ENCODE results near the gene CITED2. TPM values are rescaled to one million over a fixed set of nuclear protein-coding genes. Genes with fewer than 3 reads are reported as not detected.

Gene CITED2
- polyA plus RNA-seq, 1 of the 3 experiments (the other 2 are of a cell fraction): 173 TPM

- POLR2A ChIA-PET: no interaction called here
Measured at GRCh38 chr6:139409026-139409425, 34.6 kb upstream of the CITED2 start.

DNA sequence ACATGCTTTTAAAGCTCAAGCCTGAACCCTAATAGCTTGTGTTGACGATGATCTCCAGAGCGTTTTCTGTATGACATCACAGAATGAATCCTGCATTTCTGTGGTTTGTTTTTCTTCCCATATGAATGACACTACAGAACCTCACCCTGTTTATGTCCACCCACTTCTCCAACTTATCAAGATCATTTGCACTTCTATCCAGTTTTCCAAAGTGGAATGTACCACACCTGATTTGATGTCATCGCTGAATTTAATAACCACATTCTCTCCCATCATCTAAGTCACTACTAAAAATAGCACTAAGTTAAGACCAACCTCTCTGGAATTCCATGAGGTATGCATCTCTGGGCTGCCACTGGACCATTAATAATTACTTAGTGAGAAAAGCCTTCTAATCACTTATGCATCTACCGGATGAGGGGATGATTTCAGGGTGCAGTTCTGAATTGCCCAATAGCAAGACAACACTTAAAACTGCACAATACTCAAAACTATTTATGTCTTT, 33.3 kb upstream of the CITED2 start:
- Histone ChIP-seq H3K9me3 (no peaks in the 10 kb centered on the region), H3K79me2 (ENCODE audit: insufficient read depth) (no peaks in the 10 kb centered on the region), H3K9ac (peak overlapping the region; percentile 34; the same call in 1 of the 2 replicates), H3K36me3 (replicated peaks in 1 of 2; ENCODE audit: control insufficient read depth in 1 of 2, insufficient read depth in 2 of 2, low read length in 1 of 2) (no peaks in the 10 kb centered on the region), H3K4me2 (0 out of 2 replicates have a peak overlapping the region, but pooled peaks have one; percentile 17), H3K9me2 (no peaks in the 10 kb centered on the region), H4K20me1 (ENCODE audit: insufficient read depth) (no peaks in the 10 kb centered on the region), H3K4me3 (ENCODE audit: low read depth in 2 of 2, low read length in 1 of 2) (0 out of 4 replicates have a peak overlapping the region, but pooled peaks of 1 of the 2 experiments have one; percentile 13), H2AFZ (ENCODE audit: low read depth) (no peak overlapping the region), H3F3A (replicated peaks; ENCODE audit: insufficient read depth) (peaks cover 16% of the 10 kb centered on the region), H3K27ac (ENCODE audit: low read depth in 2 of 2, low read length in 1 of 2) (peak overlapping the region; percentile 70 to 82; a peak in 3 of 4 replicates), H3K27me3 (ENCODE audit: insufficient read depth) (no peaks in the 10 kb centered on the region), H3K4me1 (ENCODE audit: control insufficient read depth in 1 of 2, insufficient read depth in 2 of 2, low read depth in 1 of 2, low read length in 1 of 2) (0 out of 4 replicates have a peak, but pooled peaks cover 0 to 7% of the 10 kb centered on the region in 2 experiments)
- ChIA-PET CTCF (interaction anchor here (0.7 kb wide), 1 partner anchor 348 kb away, joined by 3 read pairs; no protein-coding TSS in a partner anchor), POLR2A (no interaction called here)
- DNase-seq: no peak
- TF ChIP-seq JUND (IDR thresholded peaks at IDR 0.05): peak; percentile 55
- TF ChIP-seq FOXM1 (IDR thresholded peaks at IDR 0.05; ENCODE audit: low read depth): peak; percentile 54; the same call in 1 of the 2 replicates
- peak; percentile 55 for TF ChIP-seq TCF12 (IDR thresholded peaks at IDR 0.05)
- peak; percentile 4; the same call in 1 of the 2 replicates for TF ChIP-seq FOSL2 (IDR thresholded peaks at IDR 0.05; ENCODE audit: borderline replicate concordance, low read depth)
- no peak for TF ChIP-seq GABPA (IDR thresholded peaks at IDR 0.05; ENCODE audit: low read depth)
- peak; percentile 36; the same call in 1 of the 2 replicates for TF ChIP-seq TEAD4 (IDR thresholded peaks at IDR 0.05; ENCODE audit: borderline replicate concordance, insufficient read depth)
- TF ChIP-seq MEF2A (IDR thresholded peaks at IDR 0.05; ENCODE audit: borderline replicate concordance, low read depth): peak; percentile 90
- peak in 1 of 2 experiments; percentile 72; a peak in 2 of 4 replicates for TF ChIP-seq EP300 (IDR thresholded peaks at IDR 0.05; ENCODE audit: borderline replicate concordance in 1 of 2, low read depth in 1 of 2, low read length in 1 of 2)
- TF ChIP-seq MAX (IDR thresholded peaks at IDR 0.05; ENCODE audit: low read depth): 0 out of 2 replicates have a peak, but pooled peaks have one; percentile 41
- TF ChIP-seq REST (IDR thresholded peaks at IDR 0.05; ENCODE audit: low read depth, low read length): no peak
- TF ChIP-seq NRF1 (IDR thresholded peaks at IDR 0.05; ENCODE audit: low read depth, low read length): no peak
- peak; percentile 40; the same call in 1 of the 2 replicates for TF ChIP-seq NFIC (IDR thresholded peaks at IDR 0.05; ENCODE audit: borderline replicate concordance)
- no peak for TF ChIP-seq GATA2 (CRISPR knock-in tag; IDR thresholded peaks at IDR 0.05)
- TF ChIP-seq PBX3 (IDR thresholded peaks at IDR 0.05): peak; percentile 55
- TF ChIP-seq SIN3A (IDR thresholded peaks at IDR 0.05; ENCODE audit: borderline replicate concordance, low read depth, low read length): no peak
- 1% methylated on average over 4 of the region's 4 CpGs for WGBS (ENCODE audit: low lambda C conversion rate)

More at GRCh38 chr6:139409026-139409425, 34.6 kb upstream of the CITED2 start:
- H3K79me2 ChIP-seq (ENCODE audit: insufficient read depth): no peaks in the 10 kb centered on the region
- 0 out of 2 replicates have a peak overlapping the region, but pooled peaks have one; percentile 12 for H3K9ac ChIP-seq
- H3K27ac ChIP-seq (ENCODE audit: low read depth in 2 of 2, low read length in 1 of 2): peak overlapping the region; percentile 70 to 82; a peak in 3 of 4 replicates
- no peaks in the 10 kb centered on the region for H3K36me3 ChIP-seq (replicated peaks in 1 of 2; ENCODE audit: control insufficient read depth in 1 of 2, insufficient read depth in 2 of 2, low read length in 1 of 2)
- H3K27me3 ChIP-seq (ENCODE audit: insufficient read depth): no peaks in the 10 kb centered on the region
- DNase-seq: no peak
- WGBS (ENCODE audit: low lambda C conversion rate): 43% methylated on average over 4 of the region's 4 CpGs
- no peaks in the 10 kb centered on the region for H3K9me3 ChIP-seq
- H3K4me2 ChIP-seq: no peak overlapping the region
- CTCF ChIA-PET: no interaction called here
- no peak overlapping the region for H2AFZ ChIP-seq (ENCODE audit: low read depth)
- no peaks in the 10 kb centered on the region for H4K20me1 ChIP-seq (ENCODE audit: insufficient read depth)
- TF ChIP-seq ELF1 (IDR thresholded peaks at IDR 0.05): no peak
- TF ChIP-seq PBX3 (IDR thresholded peaks at IDR 0.05): no peak
- no peak for TF ChIP-seq GABPA (IDR thresholded peaks at IDR 0.05; ENCODE audit: low read depth)
- no peak for TF ChIP-seq CHD2 (IDR thresholded peaks at IDR 0.05; ENCODE audit: low read length, partially characterized antibody)
- no peak for TF ChIP-seq RXRA (IDR thresholded peaks at IDR 0.05; ENCODE audit: borderline replicate concordance, low read depth)
- TF ChIP-seq SMC3 (IDR thresholded peaks at IDR 0.05; ENCODE audit: low read depth, low read length): no peak
- TF ChIP-seq MXI1 (IDR thresholded peaks at IDR 0.05; ENCODE audit: low read depth, low read length): no peak
- no peak for TF ChIP-seq TEAD4 (IDR thresholded peaks at IDR 0.05; ENCODE audit: borderline replicate concordance, insufficient read depth)
- TF ChIP-seq SIN3A (IDR thresholded peaks at IDR 0.05; ENCODE audit: borderline replicate concordance, low read depth, low read length): no peak
- no peaks in the 10 kb centered on the region for H3K9me2 ChIP-seq
- H3F3A ChIP-seq (replicated peaks; ENCODE audit: insufficient read depth): peaks cover 16% of the 10 kb centered on the region
- H3K4me3 ChIP-seq (ENCODE audit: low read depth in 2 of 2, low read length in 1 of 2): no peak overlapping the region
- H3K4me1 ChIP-seq (ENCODE audit: control insufficient read depth in 1 of 2, insufficient read depth in 2 of 2, low read depth in 1 of 2, low read length in 1 of 2): 0 out of 4 replicates have a peak, but pooled peaks cover 0 to 7% of the 10 kb centered on the region in 2 experiments
